IMR-90 (cell line): ENCODE data around the gene GRIN1.

Source experiments
- BHLHE40 ChIP-seq: fragments of 150-350 bp; IDR thresholded peaks from 2 replicates; pipeline ENCODE4 v1.6.1; 2016; ENCODE audit warnings: mild to moderate bottlenecking, low read depth, low read length
- CHD1 ChIP-seq: IDR thresholded peaks from 2 replicates; pipeline ENCODE4 v1.6.1; 2012; ENCODE audit warnings: low read depth, low read length, improper control_type of control experiment
- FOS ChIP-seq: fragments of 150-350 bp; IDR thresholded peaks from 2 replicates; pipeline ENCODE4 v1.6.1; 2016; ENCODE audit warnings: low read depth, low read length
- MXI1 ChIP-seq: IDR thresholded peaks from 2 replicates; pipeline ENCODE4 v1.6.1; 2012; ENCODE audit warnings: low read depth, mild to moderate bottlenecking, low read length, moderate library complexity, borderline replicate concordance
- POLR2A ChIP-seq: IDR thresholded peaks from 2 replicates; pipeline ENCODE4 v1.6.1; 2012; ENCODE audit warnings: mild to moderate bottlenecking, low read depth, low read length
- RAD21 ChIP-seq: IDR thresholded peaks from 2 replicates; pipeline ENCODE4 v1.6.1; 2012; ENCODE audit warnings: low read length, improper control_type of control experiment
- RCOR1 ChIP-seq: IDR thresholded peaks from 2 replicates; pipeline ENCODE4 v1.6.1; 2012; ENCODE audit warnings: mild to moderate bottlenecking, low read length, improper control_type of control experiment; ENCODE audit not compliant: insufficient replicate concordance
- SMC3 ChIP-seq: fragments of 150-350 bp; IDR thresholded peaks from 2 replicates; pipeline ENCODE4 v1.6.1; 2016; ENCODE audit warnings: low read depth, mild to moderate bottlenecking, antibody characterized with exemption, low read length, moderate library complexity
- USF2 ChIP-seq: fragments of 150-350 bp; IDR thresholded peaks from 2 replicates; pipeline ENCODE4 v1.6.1; 2017; ENCODE audit warnings: mild to moderate bottlenecking, antibody characterized with exemption, low read length, low read depth
- TF ChIP-seq, protein P1 (sequence below): conservative IDR thresholded peaks from 2 replicates; pipeline ENCODE4 v1.5.1; 2012; ENCODE audit warnings: mild to moderate bottlenecking, low read depth, low read length, improper control_type of control experiment

DNA sequence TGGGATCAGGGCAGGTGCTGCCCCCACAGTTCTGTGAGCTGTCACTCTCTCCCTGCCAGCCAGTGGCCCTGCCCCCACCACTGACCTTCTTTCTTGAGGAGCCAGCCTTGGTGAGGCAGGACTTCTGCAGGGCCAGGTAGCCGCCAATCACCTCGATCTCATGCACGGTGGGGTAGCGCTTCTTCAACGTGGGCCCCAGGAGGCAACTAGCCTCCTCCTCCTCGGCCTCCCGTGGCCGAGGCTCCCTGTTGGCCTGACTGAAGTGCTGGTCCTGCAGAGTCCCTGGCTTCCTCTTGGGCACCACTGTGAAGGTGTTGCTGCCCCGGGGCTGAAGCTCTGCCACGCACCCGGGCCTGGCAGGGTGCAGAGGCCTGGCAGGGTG is 59.9 kb downstream of the GRIN1 start:
- TF ChIP-seq POLR2A (no peak), SMC3 (no peak), RAD21 (no peak), MXI1 (no peak), USF2 (no peak), CHD1 (no peak), RCOR1 (no peak), FOS (no peak), BHLHE40 (no peak)
- TF ChIP-seq, protein P1, sequence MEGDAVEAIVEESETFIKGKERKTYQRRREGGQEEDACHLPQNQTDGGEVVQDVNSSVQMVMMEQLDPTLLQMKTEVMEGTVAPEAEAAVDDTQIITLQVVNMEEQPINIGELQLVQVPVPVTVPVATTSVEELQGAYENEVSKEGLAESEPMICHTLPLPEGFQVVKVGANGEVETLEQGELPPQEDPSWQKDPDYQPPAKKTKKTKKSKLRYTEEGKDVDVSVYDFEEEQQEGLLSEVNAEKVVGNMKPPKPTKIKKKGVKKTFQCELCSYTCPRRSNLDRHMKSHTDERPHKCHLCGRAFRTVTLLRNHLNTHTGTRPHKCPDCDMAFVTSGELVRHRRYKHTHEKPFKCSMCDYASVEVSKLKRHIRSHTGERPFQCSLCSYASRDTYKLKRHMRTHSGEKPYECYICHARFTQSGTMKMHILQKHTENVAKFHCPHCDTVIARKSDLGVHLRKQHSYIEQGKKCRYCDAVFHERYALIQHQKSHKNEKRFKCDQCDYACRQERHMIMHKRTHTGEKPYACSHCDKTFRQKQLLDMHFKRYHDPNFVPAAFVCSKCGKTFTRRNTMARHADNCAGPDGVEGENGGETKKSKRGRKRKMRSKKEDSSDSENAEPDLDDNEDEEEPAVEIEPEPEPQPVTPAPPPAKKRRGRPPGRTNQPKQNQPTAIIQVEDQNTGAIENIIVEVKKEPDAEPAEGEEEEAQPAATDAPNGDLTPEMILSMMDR, result no peak
